Stomach (tissue), 9 donors: Measurements from ENCODE around the gene CCM2L. TPM values are rescaled to one million over a fixed set of nuclear protein-coding genes. Genes with fewer than 3 reads are reported as not detected.

ENCODE experiments used
- DNase-seq, 2 donors: peaks; one replicate each; pipeline versions ENCODE4 v3.0.0 to v3.0.0-alpha.2; 2013 to 2019
- H3K27ac ChIP-seq, 5 donors: fragments of 200-600 bp in 4 of 5; sonication (generic) in 4 of 5; one replicate each; pipeline ENCODE4 v1.5.1; 2013 to 2019; ENCODE audit warnings: mild to moderate bottlenecking in 1 of 5, moderate library complexity in 1 of 5
- H3K27me3 ChIP-seq, 3 donors: fragments of 200-600 bp; sonication (generic); one replicate each; pipeline ENCODE4 v1.5.1; 2017 to 2019; ENCODE audit warnings: mixed run types in 1 of 3
- H3K36me3 ChIP-seq, 4 donors: fragments of 200-600 bp; sonication (generic); 1 replicate in 3 of 4; 2 replicates in 1 of 4; pipeline ENCODE4 v1.5.1; 2016 to 2019
- H3K4me1 ChIP-seq, 4 donors: fragments of 200-600 bp; sonication (generic); one replicate each; pipeline ENCODE4 v1.5.1; 2016 to 2019
- H3K4me3 ChIP-seq, 4 donors: fragments of 200-600 bp; sonication (generic) in 3 of 4; one replicate each; pipeline ENCODE4 v1.5.1; 2016 to 2019; ENCODE audit warnings: mild to moderate bottlenecking in 1 of 4
- H3K9me3 ChIP-seq, 4 donors: fragments of 200-600 bp; sonication (generic); one replicate each; pipeline ENCODE4 v1.5.1; 2016 to 2019
- CTCF ChIP-seq, 7 experiments: fragments of 450-650 bp in 4 of 7; fragments of 200-600 bp in 3 of 7; sonication (generic) in 3 of 7; IDR thresholded peaks; one replicate each; pipeline ENCODE4 v1.5.1; 2016 to 2019; ENCODE audit warnings: antibody characterized with exemption in 7 of 7, control low read depth in 2 of 7, mild to moderate bottlenecking in 1 of 7
- EP300 ChIP-seq: sonication (generic); formaldehyde crosslinking; IDR thresholded peaks from one replicate; pipeline ENCODE4 v1.6.1; 2017; ENCODE audit warnings: antibody characterized with exemption
- POLR2A ChIP-seq, 4 donors: fragments of 450-650 bp; IDR thresholded peaks; one replicate each; pipeline ENCODE4 v1.6.1; 2016; ENCODE audit warnings: antibody characterized with exemption in 4 of 4, control low read depth in 2 of 4, mild to moderate bottlenecking in 1 of 4, moderate library complexity in 1 of 4
- POLR2AphosphoS5 ChIP-seq, 3 donors: sonication (generic); formaldehyde crosslinking; IDR thresholded peaks; one replicate each; pipeline ENCODE4 v1.6.1; 2016; ENCODE audit warnings: antibody characterized with exemption in 3 of 3
- WGBS, 5 donors: extraction: QIAGEN DNeasy Blood & Tissue Kit in 3 of 5; methylation state at CpG; one replicate each; pipeline versions ENCODE4 v1.1.5 to v1.1.7; 2013 to 2018; 5-methylcytosine and 5-hydroxymethylcytosine counted together
- intact Hi-C: fragments of 100-400 bp; cut with DNase I; formaldehyde crosslinking; loops from one replicate; pipeline ENCODE4 v1.15.1; 2023; ENCODE audit warnings: low total_unique reads
- polyA plus RNA-seq, 3 donors: library from polyadenylated mRNA; stranded (reverse); fragments of 200-250 nt; gene quantifications; one replicate each; pipeline ENCODE4 v1.2.3, GENCODE V29; 2013
- total RNA-seq, 5 donors: library from RNA; depleted of rRNA; stranded (reverse); fragments of >200 nt; gene quantifications; one replicate each; pipeline versions ENCODE4 v1.1.0 to v1.2.3, GENCODE V29; 2014 to 2016
- donor health status: healthy with polysubstance abuse.
- donor health status: Bipolar disorder and iron deficiency.
- donor health status: healthy.

The CCM2L gene
- total and polyA plus RNA-seq, 8 donors: 0.45 to 4.4 (median 2.1) TPM; not detected in 2

GRCh38 chr20:32035426-32035779 is 25.2 kb downstream of the CCM2L start:
- H3K27me3 ChIP-seq: peaks cover 0 to 74% (median 28%) of the 10 kb centered on the region in 3 donors
- H3K27ac ChIP-seq: peak overlapping the region in 1 of 5 donors; percentile 52
- H3K4me3 ChIP-seq: no peak overlapping the region
- 79 to 85% (median 81%) methylated on average over 8 of the region's 8 CpGs for WGBS, 5 donors
- H3K36me3 ChIP-seq: no peaks in the 10 kb centered on the region
- H3K4me1 ChIP-seq: peaks cover 4 to 18% (median 12%) of the 10 kb centered on the region in 4 donors
- H3K9me3 ChIP-seq: no peaks in the 10 kb centered on the region
- TF ChIP-seq EP300 (no peak), POLR2A (IDR thresholded peaks at IDR 0.05) (no peak), CTCF (IDR thresholded peaks at IDR 0.05) (no peak), POLR2AphosphoS5 (IDR thresholded peaks at IDR 0.05) (no peak)
- no peak for DNase-seq
- intact Hi-C loops: no loop called here

- Histone ChIP-seq H3K9me3 (no peaks in the 10 kb centered on the region), H3K36me3 (no peaks in the 10 kb centered on the region), H3K4me1 (peaks cover 2 to 14% (median 7%) of the 10 kb centered on the region in 4 donors), H3K4me3 (no peak overlapping the region), H3K27ac (peak overlapping the region in 1 of 5 donors; percentile 9), H3K27me3 (peaks cover 0 to 77% (median 23%) of the 10 kb centered on the region in 3 donors)
- no peak for TF ChIP-seq EP300
- WGBS, 5 donors: 39 to 47% (median 40%) methylated on average over 4 of the region's 4 CpGs
- intact Hi-C loops: no loop called here
- DNase-seq: no peak
Measured at GRCh38 chr20:32036252-32036651, 26.0 kb downstream of the CCM2L start.

- TF ChIP-seq EP300 (no peak), CTCF (IDR thresholded peaks at IDR 0.05) (no peak), POLR2A (IDR thresholded peaks at IDR 0.05) (no peak), POLR2AphosphoS5 (IDR thresholded peaks at IDR 0.05) (no peak)
- intact Hi-C loops: no loop called here
- WGBS, 5 donors: 45 to 63% (median 52%) methylated on average over 10 of the region's 10 CpGs
- H3K9me3 ChIP-seq: no peaks in the 10 kb centered on the region
- H3K27ac ChIP-seq: peak overlapping the region in 1 of 5 donors; percentile 9
- H3K36me3 ChIP-seq: no peaks in the 10 kb centered on the region
- no peak for DNase-seq
- peaks cover 0 to 7% (median under 1%) of the 10 kb centered on the region in 4 donors for H3K4me1 ChIP-seq
- peaks cover 0 to 74% (median 23%) of the 10 kb centered on the region in 3 donors for H3K27me3 ChIP-seq
- no peak overlapping the region for H3K4me3 ChIP-seq
Measured at GRCh38 chr20:32036716-32037485, 26.7 kb downstream of the CCM2L start.

- 46 to 78% (median 58%) methylated on average over 4 of the region's 4 CpGs for WGBS, 5 donors
- Histone ChIP-seq H3K27me3 (peaks cover 0 to 64% (median 23%) of the 10 kb centered on the region in 3 donors), H3K9me3 (no peaks in the 10 kb centered on the region), H3K4me3 (no peak overlapping the region), H3K36me3 (no peaks in the 10 kb centered on the region), H3K27ac (no peak overlapping the region), H3K4me1 (peaks cover 0 to 7% (median 0%) of the 10 kb centered on the region in 4 donors)
- TF ChIP-seq EP300 (no peak), POLR2A (IDR thresholded peaks at IDR 0.05) (no peak), CTCF (IDR thresholded peaks at IDR 0.05) (no peak), POLR2AphosphoS5 (IDR thresholded peaks at IDR 0.05) (no peak)
- no peak for DNase-seq
- intact Hi-C loops: no loop called here
Measured at GRCh38 chr20:32037929-32038328, 27.7 kb downstream of the CCM2L start.
